Measurements from ENCODE around the gene DIP2A. TPM values are rescaled to one million over a fixed set of nuclear protein-coding genes. Genes with fewer than 3 reads are reported as not detected.

Gene DIP2A
- total and polyA plus RNA-seq, 2 of the 13 experiments (the other 11 are each of a cell fraction or from before 2014, with no cell fraction given): 18.5 to 37.6 TPM

DNA sequence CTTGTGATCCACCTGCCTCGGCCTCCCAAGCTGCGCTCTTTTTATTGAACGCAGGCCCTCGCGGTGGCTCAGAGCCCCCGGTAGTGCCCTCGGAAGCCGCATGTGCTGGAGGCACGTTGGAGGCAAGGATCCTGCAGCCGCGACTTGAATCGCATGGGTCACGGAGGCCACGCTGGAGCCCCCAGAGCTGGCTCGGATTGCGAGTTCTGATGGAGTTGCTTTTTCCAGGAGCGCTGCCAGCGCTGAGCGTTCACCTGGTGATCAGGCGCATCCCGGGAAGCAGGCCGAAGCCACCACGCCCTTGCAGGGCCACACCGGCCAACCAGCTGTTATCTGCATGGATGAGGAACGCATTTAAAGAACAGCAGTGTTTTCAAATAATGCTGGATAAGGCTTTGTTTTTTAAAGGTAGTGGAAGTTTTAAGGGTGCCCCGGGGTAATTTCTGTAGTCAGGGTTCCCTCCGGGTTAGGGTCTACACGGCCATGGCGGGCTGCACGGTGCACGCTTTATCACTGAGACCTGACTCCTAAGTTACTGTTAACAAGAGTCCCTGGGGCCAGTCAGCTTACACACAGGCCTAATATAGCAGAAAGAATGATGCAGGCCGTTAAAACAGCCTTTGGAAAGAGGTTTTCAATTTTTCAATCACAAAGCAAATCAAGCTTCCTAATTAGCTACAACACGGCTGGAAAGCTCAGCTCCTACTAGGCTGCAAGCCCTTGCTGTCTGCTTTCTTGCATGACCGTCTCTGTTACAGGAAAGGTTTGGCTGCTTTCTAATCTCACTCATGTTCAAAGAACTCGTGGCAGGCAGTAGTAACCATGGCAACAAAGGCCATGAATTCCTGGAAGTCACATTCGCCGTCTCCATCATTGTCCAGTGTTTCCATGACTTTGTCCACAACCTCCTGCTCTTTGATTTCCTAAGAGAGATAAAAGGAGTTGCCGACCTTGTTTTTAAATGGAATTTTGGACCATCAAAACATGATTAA lies 140.2 kb downstream of the DIP2A start (continued):
- TF ChIP-seq NRL (CRISPR knock-in tag; IDR thresholded peaks at IDR 0.05; ENCODE audit: borderline replicate concordance) (no peak), TARDBP (CRISPR knock-in tag; IDR thresholded peaks at IDR 0.05) (peak; percentile 33; the same call in 1 of the 2 replicates), ZFP36L2 (CRISPR knock-in tag; IDR thresholded peaks at IDR 0.05) (no peak), GATA4 (IDR thresholded peaks at IDR 0.05; ENCODE audit: borderline replicate concordance, low read depth) (no peak), SIN3B (IDR thresholded peaks at IDR 0.05; ENCODE audit: low read length) (no peak)

DNA sequence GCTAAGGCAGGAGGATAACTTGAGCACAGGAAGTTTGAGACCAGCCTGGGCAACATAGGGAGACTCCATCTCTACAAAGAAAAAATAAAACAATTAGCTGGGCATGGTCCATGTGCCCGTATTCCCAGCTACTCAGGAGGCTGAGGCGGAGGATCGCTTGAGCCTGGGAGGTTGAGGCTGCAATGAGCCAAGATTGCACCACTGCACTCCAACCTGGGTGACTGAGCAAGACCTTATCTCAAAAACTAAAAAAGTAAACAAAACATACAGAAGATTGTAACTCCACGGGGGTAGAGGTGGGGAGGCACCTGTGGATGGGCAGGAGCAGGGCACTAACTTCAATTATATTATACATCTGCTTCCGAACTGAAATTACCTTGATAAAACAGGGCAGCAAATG lies 141.6 kb downstream of the DIP2A start:
- no peak for FAIRE-seq
- no peak overlapping the region for H3K27ac ChIP-seq (ENCODE audit: extremely low read length, insufficient read depth, low read length)
- no peaks in the 10 kb centered on the region for H4K20me1 ChIP-seq (ENCODE audit: insufficient read depth, low read length)
- H3K9ac ChIP-seq (ENCODE audit: insufficient read depth, low read depth, low read length): no peak overlapping the region
- no peak for DNase-seq (ENCODE audit: low spot score)
- no peak overlapping the region for H2AFZ ChIP-seq (ENCODE audit: low read length)
- H3K4me3 ChIP-seq (replicated peaks in 1 of 3; ENCODE audit: insufficient read depth in 1 of 3, low read depth in 2 of 3, low read length in 3 of 3): no peak overlapping the region
- H3K4me1 ChIP-seq (ENCODE audit: insufficient read depth, low read length): peaks cover 55% of the 10 kb centered on the region
- intact Hi-C loops (cut with micrococcal nuclease; ENCODE audit: unreplicated experiment): no loop called here
- H3K36me3 ChIP-seq (replicated peaks in 1 of 2; ENCODE audit: control insufficient read depth in 1 of 2, insufficient read depth in 2 of 2, low read length in 2 of 2): no peaks in the 10 kb centered on the region
- in situ Hi-C loops (cut with HindIII; ENCODE audit: extremely low pct_ligation_motif_present, low pct_unique_long_range_greater_than_20kb): no loop called here
- no peaks in the 10 kb centered on the region for H3K79me2 ChIP-seq (ENCODE audit: insufficient read depth, low read length)
- 9% methylated on average over 5 of the region's 5 CpGs for WGBS (ENCODE audit: low lambda C conversion rate)
- TF ChIP-seq, protein P1, sequence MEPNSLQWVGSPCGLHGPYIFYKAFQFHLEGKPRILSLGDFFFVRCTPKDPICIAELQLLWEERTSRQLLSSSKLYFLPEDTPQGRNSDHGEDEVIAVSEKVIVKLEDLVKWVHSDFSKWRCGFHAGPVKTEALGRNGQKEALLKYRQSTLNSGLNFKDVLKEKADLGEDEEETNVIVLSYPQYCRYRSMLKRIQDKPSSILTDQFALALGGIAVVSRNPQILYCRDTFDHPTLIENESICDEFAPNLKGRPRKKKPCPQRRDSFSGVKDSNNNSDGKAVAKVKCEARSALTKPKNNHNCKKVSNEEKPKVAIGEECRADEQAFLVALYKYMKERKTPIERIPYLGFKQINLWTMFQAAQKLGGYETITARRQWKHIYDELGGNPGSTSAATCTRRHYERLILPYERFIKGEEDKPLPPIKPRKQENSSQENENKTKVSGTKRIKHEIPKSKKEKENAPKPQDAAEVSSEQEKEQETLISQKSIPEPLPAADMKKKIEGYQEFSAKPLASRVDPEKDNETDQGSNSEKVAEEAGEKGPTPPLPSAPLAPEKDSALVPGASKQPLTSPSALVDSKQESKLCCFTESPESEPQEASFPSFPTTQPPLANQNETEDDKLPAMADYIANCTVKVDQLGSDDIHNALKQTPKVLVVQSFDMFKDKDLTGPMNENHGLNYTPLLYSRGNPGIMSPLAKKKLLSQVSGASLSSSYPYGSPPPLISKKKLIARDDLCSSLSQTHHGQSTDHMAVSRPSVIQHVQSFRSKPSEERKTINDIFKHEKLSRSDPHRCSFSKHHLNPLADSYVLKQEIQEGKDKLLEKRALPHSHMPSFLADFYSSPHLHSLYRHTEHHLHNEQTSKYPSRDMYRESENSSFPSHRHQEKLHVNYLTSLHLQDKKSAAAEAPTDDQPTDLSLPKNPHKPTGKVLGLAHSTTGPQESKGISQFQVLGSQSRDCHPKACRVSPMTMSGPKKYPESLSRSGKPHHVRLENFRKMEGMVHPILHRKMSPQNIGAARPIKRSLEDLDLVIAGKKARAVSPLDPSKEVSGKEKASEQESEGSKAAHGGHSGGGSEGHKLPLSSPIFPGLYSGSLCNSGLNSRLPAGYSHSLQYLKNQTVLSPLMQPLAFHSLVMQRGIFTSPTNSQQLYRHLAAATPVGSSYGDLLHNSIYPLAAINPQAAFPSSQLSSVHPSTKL (CRISPR knock-in tag; IDR thresholded peaks at IDR 0.05): peak; percentile 38; the same call in 1 of the 2 replicates
- no peak for TF ChIP-seq ZNF329 (CRISPR knock-in tag; IDR thresholded peaks at IDR 0.05; ENCODE audit: low read depth)
- peak; percentile 40; the same call in 1 of the 2 replicates for TF ChIP-seq CEBPG (CRISPR knock-in tag; IDR thresholded peaks at IDR 0.05)
- peak; percentile 31; the same call in 1 of the 2 replicates for TF ChIP-seq FOSL2 (CRISPR knock-in tag; IDR thresholded peaks at IDR 0.05)
- TF ChIP-seq, protein P2, sequence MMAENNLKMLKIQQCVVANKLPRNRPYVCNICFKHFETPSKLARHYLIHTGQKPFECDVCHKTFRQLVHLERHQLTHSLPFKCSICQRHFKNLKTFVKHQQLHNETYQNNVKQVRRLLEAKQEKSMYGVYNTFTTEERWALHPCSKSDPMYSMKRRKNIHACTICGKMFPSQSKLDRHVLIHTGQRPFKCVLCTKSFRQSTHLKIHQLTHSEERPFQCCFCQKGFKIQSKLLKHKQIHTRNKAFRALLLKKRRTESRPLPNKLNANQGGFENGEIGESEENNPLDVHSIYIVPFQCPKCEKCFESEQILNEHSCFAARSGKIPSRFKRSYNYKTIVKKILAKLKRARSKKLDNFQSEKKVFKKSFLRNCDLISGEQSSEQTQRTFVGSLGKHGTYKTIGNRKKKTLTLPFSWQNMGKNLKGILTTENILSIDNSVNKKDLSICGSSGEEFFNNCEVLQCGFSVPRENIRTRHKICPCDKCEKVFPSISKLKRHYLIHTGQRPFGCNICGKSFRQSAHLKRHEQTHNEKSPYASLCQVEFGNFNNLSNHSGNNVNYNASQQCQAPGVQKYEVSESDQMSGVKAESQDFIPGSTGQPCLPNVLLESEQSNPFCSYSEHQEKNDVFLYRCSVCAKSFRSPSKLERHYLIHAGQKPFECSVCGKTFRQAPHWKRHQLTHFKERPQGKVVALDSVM (CRISPR knock-in tag; IDR thresholded peaks at IDR 0.05): peak; percentile 79; the same call in 1 of the 2 replicates
- no peak for TF ChIP-seq GMEB2 (CRISPR knock-in tag; IDR thresholded peaks at IDR 0.05; ENCODE audit: low read depth)
- TF ChIP-seq GATAD2A (CRISPR knock-in tag; IDR thresholded peaks at IDR 0.05): 0 out of 2 replicates have a peak, but pooled peaks have one; percentile 27
- TF ChIP-seq KDM5A (IDR thresholded peaks at IDR 0.05; ENCODE audit: borderline replicate concordance, low read length): no peak
- TF ChIP-seq SMYD3 (CRISPR knock-in tag; IDR thresholded peaks at IDR 0.05): no peak
- peak; percentile 70; the same call in 1 of the 2 replicates for TF ChIP-seq BCL6 (CRISPR knock-in tag; IDR thresholded peaks at IDR 0.05)
- CTCF ChIA-PET (ENCODE audit: low intra/inter-chr PET ratio, low total read pairs): no interaction called here
- no peak for ATAC-seq
- POLR2A ChIA-PET: interaction anchor here (1.1 kb wide), 1 partner anchor 18 kb away, joined by 5 read pairs; no protein-coding TSS in a partner anchor
- H3K9me3 ChIP-seq (ENCODE audit: low read length): no peaks in the 10 kb centered on the region
- H3K27me3 ChIP-seq (ENCODE audit: control insufficient read depth in 1 of 2, insufficient read depth in 2 of 2, low read length in 2 of 2): peaks cover 0 to 12% of the 10 kb centered on the region in 2 experiments; a peak in 2 of 5 replicates
- peak overlapping the region; percentile 66; the same call in 1 of the 2 replicates for H3K4me2 ChIP-seq (ENCODE audit: low read depth, low read length)
- BruUV-seq (replicated peaks): no TSS peak

Data from HepG2 (cell line).